Measurements from ENCODE around the gene CTCF. TPM values are rescaled to one million over a fixed set of nuclear protein-coding genes. Genes with fewer than 3 reads are reported as not detected.
A peak's percentile ranks its signal among the peaks of the same experiment; 100 is the strongest.

Gene CTCF
- total RNA-seq, 3 donors from 2014 or later (not counting 1 experiment from before 2014, with no cell fraction given): 61.4 to 76.7 (median 63.6) TPM

- Histone ChIP-seq H3K9me3 (ENCODE audit: control insufficient read depth, insufficient read depth, low read length) (no peaks in the 10 kb centered on the region), H3K36me3 (ENCODE audit: control insufficient read depth, insufficient read depth, low read length) (peaks cover 31% of the 10 kb centered on the region), H3K4me1 (ENCODE audit: control insufficient read depth, insufficient read depth, low read length) (peaks cover 22% of the 10 kb centered on the region), H3K4me3 (ENCODE audit: low read length) (peak overlapping the region; percentile 58), H3K27ac (ENCODE audit: low read length) (peak overlapping the region; percentile 80), H3K27me3 (ENCODE audit: control insufficient read depth, insufficient read depth, low read length) (no peaks in the 10 kb centered on the region)
- 52% methylated on average over 15 of the region's 15 CpGs for WGBS (ENCODE audit: insufficient coverage)
- no peaks in the 10 kb centered on the region for H3K9me3 Mint-ChIP-seq
- intact Hi-C loops (cut with micrococcal nuclease): no loop called here
- no peaks in the 10 kb centered on the region for H3K36me3 Mint-ChIP-seq
- no peaks in the 10 kb centered on the region for H3K27me3 Mint-ChIP-seq (ENCODE audit: low read depth in 2 of 2)
- peak in 2 of 3 donors; percentile 17 to 25 for ATAC-seq
- peak overlapping the region; percentile 76 for H3K4me3 Mint-ChIP-seq
- no peaks in the 10 kb centered on the region for H3K4me1 Mint-ChIP-seq
- TF ChIP-seq CTCF (IDR thresholded peaks at IDR 0.05): no peak
- DNase-seq: peak in 1 of 2 donors; percentile 51
- peak overlapping the region; percentile 61 to 80 for H3K27ac Mint-ChIP-seq
Measured at GRCh38 chr16:67645397-67646121, 83.2 kb downstream of the CTCF start.

DNA sequence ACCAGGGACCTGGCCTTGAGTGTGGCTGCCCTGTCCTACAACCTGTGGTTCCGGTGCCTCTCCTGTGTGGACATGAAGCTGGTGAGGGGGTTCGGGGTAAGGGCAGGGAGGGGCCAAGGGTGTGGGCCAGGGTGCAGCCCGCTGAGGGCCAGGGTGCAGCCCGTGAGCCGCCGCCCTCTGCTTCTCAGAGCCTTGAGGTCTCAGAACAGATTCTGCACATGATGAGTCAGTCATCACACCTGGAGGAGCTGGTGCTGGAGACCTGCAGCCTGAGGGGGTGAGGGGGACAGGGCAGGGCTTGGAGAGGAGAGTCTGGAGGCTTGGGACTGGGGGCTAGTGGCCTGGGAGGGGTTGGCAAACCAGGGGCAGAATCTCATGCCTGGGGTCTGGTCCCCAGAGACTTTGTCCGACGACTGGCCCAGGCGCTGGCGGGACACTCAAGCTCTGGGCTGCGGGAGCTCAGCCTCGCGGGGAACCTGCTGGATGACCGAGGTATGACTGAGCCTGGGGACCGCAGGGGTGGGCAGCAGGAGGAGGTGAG lies 84.9 kb downstream of the CTCF start:
- Histone ChIP-seq H3K9me3 (ENCODE audit: control insufficient read depth, insufficient read depth, low read length) (no peaks in the 10 kb centered on the region), H3K27ac (ENCODE audit: low read length) (no peak overlapping the region), H3K4me1 (ENCODE audit: control insufficient read depth, insufficient read depth, low read length) (peaks cover 22% of the 10 kb centered on the region), H3K36me3 (ENCODE audit: control insufficient read depth, insufficient read depth, low read length) (peaks cover 44% of the 10 kb centered on the region), H3K27me3 (ENCODE audit: control insufficient read depth, insufficient read depth, low read length) (no peaks in the 10 kb centered on the region), H3K4me3 (ENCODE audit: low read length) (no peak overlapping the region)
- H3K4me3 Mint-ChIP-seq: no peak overlapping the region
- intact Hi-C loops (cut with micrococcal nuclease): no loop called here
- no peaks in the 10 kb centered on the region for H3K4me1 Mint-ChIP-seq
- H3K9me3 Mint-ChIP-seq: no peaks in the 10 kb centered on the region
- WGBS (ENCODE audit: insufficient coverage): 95% methylated on average over 15 of the region's 15 CpGs
- H3K27ac Mint-ChIP-seq: no peak overlapping the region
- no peaks in the 10 kb centered on the region for H3K36me3 Mint-ChIP-seq
- no peak for TF ChIP-seq CTCF (IDR thresholded peaks at IDR 0.05)
- DNase-seq: no peak
- ATAC-seq: no peak
- no peaks in the 10 kb centered on the region for H3K27me3 Mint-ChIP-seq (ENCODE audit: low read depth in 2 of 2)

DNA sequence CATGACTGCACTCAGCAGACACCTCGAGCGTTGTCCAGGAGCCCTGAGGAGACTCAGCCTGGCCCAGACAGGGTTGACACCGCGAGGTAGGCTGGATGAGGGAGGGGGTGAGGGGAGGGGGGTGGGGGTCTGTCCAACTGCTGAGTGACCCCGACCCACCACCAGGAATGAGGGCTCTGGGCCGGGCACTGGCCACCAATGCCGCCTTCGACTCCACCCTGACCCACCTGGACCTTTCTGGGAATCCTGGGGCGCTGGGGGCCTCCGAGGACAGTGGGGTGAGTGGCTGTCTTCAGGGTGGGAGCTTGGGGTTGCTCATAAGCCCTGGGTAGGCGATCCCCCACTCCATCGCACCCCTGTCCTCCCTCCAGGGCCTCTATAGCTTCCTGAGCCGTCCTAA lies 85.4 kb downstream of the CTCF start:
- 99% methylated on average over 13 of the region's 13 CpGs for WGBS (ENCODE audit: insufficient coverage)
- no peak overlapping the region for H3K27ac Mint-ChIP-seq
- H3K36me3 ChIP-seq (ENCODE audit: control insufficient read depth, insufficient read depth, low read length): peaks cover 48% of the 10 kb centered on the region

More for the DNA sequence above, 85.4 kb downstream of the CTCF start:
- no peak for TF ChIP-seq CTCF (IDR thresholded peaks at IDR 0.05)
- ATAC-seq (no peak), DNase-seq (no peak)
- H3K27me3 Mint-ChIP-seq (ENCODE audit: low read depth in 2 of 2): no peaks in the 10 kb centered on the region
- H3K36me3 Mint-ChIP-seq: no peaks in the 10 kb centered on the region
- intact Hi-C loops (cut with micrococcal nuclease): no loop called here
- Histone ChIP-seq H3K27me3 (ENCODE audit: control insufficient read depth, insufficient read depth, low read length) (no peaks in the 10 kb centered on the region), H3K9me3 (ENCODE audit: control insufficient read depth, insufficient read depth, low read length) (no peaks in the 10 kb centered on the region), H3K4me3 (ENCODE audit: low read length) (no peak overlapping the region), H3K4me1 (ENCODE audit: control insufficient read depth, insufficient read depth, low read length) (peaks cover 22% of the 10 kb centered on the region), H3K27ac (ENCODE audit: low read length) (no peak overlapping the region)
- H3K9me3 Mint-ChIP-seq: no peaks in the 10 kb centered on the region
- no peak overlapping the region for H3K4me3 Mint-ChIP-seq
- H3K4me1 Mint-ChIP-seq: no peaks in the 10 kb centered on the region
